GM13977 (cell line): ENCODE results near the gene CARHSP1.
"Not testable (repeated sequence)": the region's sequence is repeated elsewhere in the genome, so short reads cannot be mapped to it uniquely, and the experiment has no call there.

ENCODE experiments used
- DNase-seq: peaks from one replicate; pipeline ENCODE4 v3.0.0; 2012; ENCODE audit warnings: low spot score
- CTCF ChIP-seq: IDR thresholded peaks from 2 replicates; pipeline ENCODE4 v1.5.1; 2012; ENCODE audit warnings: mild to moderate bottlenecking, control low read depth; ENCODE audit not compliant: insufficient read depth; ENCODE audit errors: extremely low read depth, missing control alignments
- in situ Hi-C: fragments of 300-500 bp; cut with MboI; formaldehyde crosslinking; loops from one replicate; pipeline ENCODE4 v1.12.0; 2022; ENCODE audit warnings: low sequenced_read_pairs, low pct_unique_long_range_greater_than_20kb, mixed read lengths, inconsistent platforms; ENCODE audit not compliant: unreplicated experiment

The CARHSP1 gene

GRCh38 chr16:8804313-8804712, 64.5 kb downstream of the CARHSP1 start:
- DNase-seq = no peak
- in situ Hi-C loops = no loop called here
- TF ChIP-seq CTCF = no peak

GRCh38 chr16:8803733-8804132, 65.1 kb downstream of the CARHSP1 start:
- DNase-seq, in situ Hi-C loops: not testable (repeated sequence)
